Neural cell (in vitro differentiated cells): ENCODE measurements around the gene ACVRL1.

Source experiments
- EP300 ChIP-seq: fragments of 450-650 bp; conservative IDR thresholded peaks from 2 replicates; pipeline ENCODE4 v1.6.1; 2014; ENCODE audit warnings: antibody characterized with exemption, mild to moderate bottlenecking, moderate library complexity; ENCODE audit not compliant: poor library complexity, severe bottlenecking
- EZH2 ChIP-seq: fragments of 200-600, 300-800 bp; shearing (Covaris generic), sonication (generic); IDR thresholded peaks from 2 replicates; pipeline ENCODE4 v1.6.1; 2014; ENCODE audit warnings: antibody characterized with exemption, low read length, borderline replicate concordance, mild to moderate bottlenecking; ENCODE audit not compliant: insufficient read depth, poor library complexity, severe bottlenecking
- POLR2AphosphoS5 ChIP-seq: IDR thresholded peaks from 2 replicates; pipeline ENCODE4 v1.6.1; 2012
- RAD21 ChIP-seq: fragments of 450-650 bp; conservative IDR thresholded peaks from 2 replicates; pipeline ENCODE4 v1.6.1; 2014; ENCODE audit warnings: antibody characterized with exemption, mild to moderate bottlenecking, moderate library complexity
- REST ChIP-seq: IDR thresholded peaks from 2 replicates; pipeline ENCODE4 v1.6.1; 2012; ENCODE audit warnings: borderline replicate concordance
- TAF1 ChIP-seq: IDR thresholded peaks from 2 replicates; pipeline ENCODE4 v1.6.1; 2012; ENCODE audit warnings: low read depth
- TF ChIP-seq, protein P1 (sequence below): fragments of 450-650 bp; IDR thresholded peaks from 2 replicates; pipeline ENCODE4 v1.5.1; 2014; ENCODE audit warnings: antibody characterized with exemption, mild to moderate bottlenecking, moderate library complexity; ENCODE audit not compliant: poor library complexity, severe bottlenecking

DNA sequence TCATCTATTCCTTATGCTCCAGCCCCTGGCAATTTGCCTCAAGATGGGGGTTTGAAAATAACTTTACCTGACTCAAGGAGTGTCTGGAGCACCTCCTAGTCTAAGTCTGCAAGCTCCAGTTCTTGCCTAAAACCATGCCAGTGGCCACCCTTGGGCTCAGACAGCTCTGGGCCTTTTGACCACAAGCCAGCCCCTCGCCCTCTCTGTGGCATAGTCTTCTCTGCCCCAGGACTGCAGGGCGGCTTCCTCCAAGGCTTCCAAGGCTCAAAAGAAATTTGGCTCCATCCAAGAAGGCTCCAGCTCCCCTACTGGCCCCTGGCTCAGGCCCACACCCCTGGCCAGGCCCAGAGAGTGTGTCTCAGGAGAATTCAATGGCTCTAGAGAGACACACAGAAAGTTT, 14.8 kb downstream of the ACVRL1 start:
- TF ChIP-seq TAF1, result no peak
- TF ChIP-seq, protein P1, sequence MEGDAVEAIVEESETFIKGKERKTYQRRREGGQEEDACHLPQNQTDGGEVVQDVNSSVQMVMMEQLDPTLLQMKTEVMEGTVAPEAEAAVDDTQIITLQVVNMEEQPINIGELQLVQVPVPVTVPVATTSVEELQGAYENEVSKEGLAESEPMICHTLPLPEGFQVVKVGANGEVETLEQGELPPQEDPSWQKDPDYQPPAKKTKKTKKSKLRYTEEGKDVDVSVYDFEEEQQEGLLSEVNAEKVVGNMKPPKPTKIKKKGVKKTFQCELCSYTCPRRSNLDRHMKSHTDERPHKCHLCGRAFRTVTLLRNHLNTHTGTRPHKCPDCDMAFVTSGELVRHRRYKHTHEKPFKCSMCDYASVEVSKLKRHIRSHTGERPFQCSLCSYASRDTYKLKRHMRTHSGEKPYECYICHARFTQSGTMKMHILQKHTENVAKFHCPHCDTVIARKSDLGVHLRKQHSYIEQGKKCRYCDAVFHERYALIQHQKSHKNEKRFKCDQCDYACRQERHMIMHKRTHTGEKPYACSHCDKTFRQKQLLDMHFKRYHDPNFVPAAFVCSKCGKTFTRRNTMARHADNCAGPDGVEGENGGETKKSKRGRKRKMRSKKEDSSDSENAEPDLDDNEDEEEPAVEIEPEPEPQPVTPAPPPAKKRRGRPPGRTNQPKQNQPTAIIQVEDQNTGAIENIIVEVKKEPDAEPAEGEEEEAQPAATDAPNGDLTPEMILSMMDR, result no peak
- no peak for TF ChIP-seq REST
- no peak for TF ChIP-seq EZH2
- no peak for TF ChIP-seq POLR2AphosphoS5
- no peak for TF ChIP-seq RAD21
- TF ChIP-seq EP300, result no peak
